PC-3 (cell line): ENCODE measurements around the gene SAMD14. TPM values are rescaled to one million over a fixed set of nuclear protein-coding genes. Genes with fewer than 3 reads are reported as not detected.

ENCODE experiments used
- ATAC-seq: fragments of 200-7000 bp; cut with Tn5 transposase; 2 replicates; pipeline ENCODE4 v1.9.1; 2020; ENCODE audit warnings: mild to moderate bottlenecking, moderate library complexity
- BruUV-seq: library from RNA; stranded (reverse); fragments of 400-500 nt; replicated peaks from 2 replicates; lab custom pipeline; 2021; lab: Mats Ljungman, UMichigan
- CTCF ChIA-PET: fragments of 300-600 bp; sonication (Branson Sonifier 250); formaldehyde crosslinking; loops from one replicate; lab custom pipeline; 2022; ENCODE audit warnings: antibody characterized with exemption; lab: Charles Lee
- POLR2A ChIA-PET: fragments of 300-600 bp; sonication (Branson Sonifier 250); formaldehyde crosslinking; loops from one replicate; lab custom pipeline; 2022; ENCODE audit warnings: antibody characterized with exemption; ENCODE audit not compliant: unreplicated experiment; lab: Charles Lee
- DNase-seq: peaks from one replicate; pipeline ENCODE4 v3.0.0-alpha.2; 2015
- H2AFZ ChIP-seq: fragments of 300-600 bp; sonication (generic); 2 replicates; pipeline ENCODE4 v1.6.0; 2016; ENCODE audit warnings: antibody characterized with exemption, low read length
- H3F3A ChIP-seq: fragments of 300-600 bp; sonication (generic); one replicate; pipeline ENCODE4 v1.6.0; 2017; ENCODE audit warnings: antibody characterized with exemption, low read length, control low read depth, mild to moderate bottlenecking; ENCODE audit not compliant: unreplicated experiment
- H3K27ac ChIP-seq: fragments of 300-600 bp; sonication (generic); 2 replicates; pipeline ENCODE4 v1.5.1; 2016; ENCODE audit warnings: mild to moderate bottlenecking, low read length
- H3K27me3 ChIP-seq: fragments of 300-600 bp; sonication (generic); 2 replicates; pipeline ENCODE4 v1.6.1; 2016; ENCODE audit warnings: low read length, mixed read lengths
- H3K36me3 ChIP-seq: fragments of 300-600 bp; sonication (generic); 2 replicates; pipeline ENCODE4 v1.6.1; 2016; ENCODE audit warnings: low read depth, mixed run types, low read length, mixed read lengths
- H3K4me1 ChIP-seq: fragments of 300-600 bp; sonication (generic); 2 replicates; pipeline ENCODE4 v1.5.1; 2016; ENCODE audit warnings: low read length; ENCODE audit not compliant: insufficient read depth
- H3K4me2 ChIP-seq: fragments of 300-600 bp; sonication (generic); 2 replicates; pipeline ENCODE4 v1.6.0; 2016; ENCODE audit warnings: low read length
- H3K4me3 ChIP-seq: fragments of 300-600 bp; sonication (generic); 2 replicates; pipeline ENCODE4 v1.5.1; 2016; ENCODE audit warnings: mild to moderate bottlenecking, low read length, mixed read lengths
- H3K79me2 ChIP-seq: fragments of 300-600 bp; sonication (generic); 2 replicates; pipeline ENCODE4 v1.6.1; 2017; ENCODE audit warnings: low read length, mixed read lengths
- H3K9ac ChIP-seq: fragments of 300-600 bp; sonication (generic); 2 replicates; pipeline ENCODE4 v1.6.0; 2016; ENCODE audit warnings: mild to moderate bottlenecking, low read length
- H3K9me2 ChIP-seq: fragments of 300-600 bp; sonication (generic); replicated peaks from 2 replicates; pipeline ENCODE4 v1.6.1; 2016; ENCODE audit warnings: mixed run types, low read length, mixed read lengths
- H3K9me3 ChIP-seq: fragments of 300-600 bp; sonication (generic); 2 replicates; pipeline ENCODE4 v1.6.1; 2016; ENCODE audit warnings: low read length, mixed read lengths
- H4K20me1 ChIP-seq: fragments of 300-600 bp; sonication (generic); 2 replicates; pipeline ENCODE4 v1.6.1; 2016; ENCODE audit warnings: low read length, mixed read lengths
- EZH2 ChIP-seq: fragments of 300-600 bp; sonication (generic); IDR thresholded peaks from one replicate; pipeline ENCODE4 v1.6.1; 2017; ENCODE audit warnings: antibody characterized with exemption, mild to moderate bottlenecking, low read length; ENCODE audit not compliant: unreplicated experiment
- EZH2phosphoT487 ChIP-seq: fragments of 300-600 bp; sonication (generic); IDR thresholded peaks from 2 replicates; pipeline ENCODE4 v1.6.1; 2018; ENCODE audit warnings: mild to moderate bottlenecking, antibody characterized with exemption, low read length, borderline replicate concordance
- intact Hi-C: fragments of 100-400 bp; cut with micrococcal nuclease; formaldehyde crosslinking; loops from 2 replicates; pipeline ENCODE4 v1.9.0; 2023
- total RNA-seq: library from RNA; depleted of rRNA; stranded (reverse); fragments of >200 nt; gene quantifications from 2 replicates; pipeline ENCODE4 v1.2.3, GENCODE V29; 2014
- TF ChIP-seq, protein P1 (sequence below): fragments of 300-600 bp; sonication (generic); conservative IDR thresholded peaks from 2 replicates; pipeline ENCODE4 v1.5.1; 2017; ENCODE audit warnings: antibody characterized with exemption, low read depth, mild to moderate bottlenecking, low read length

SAMD14 gene
- total RNA-seq, 1 experiment from 2014 or later = 0.11 TPM

DNA sequence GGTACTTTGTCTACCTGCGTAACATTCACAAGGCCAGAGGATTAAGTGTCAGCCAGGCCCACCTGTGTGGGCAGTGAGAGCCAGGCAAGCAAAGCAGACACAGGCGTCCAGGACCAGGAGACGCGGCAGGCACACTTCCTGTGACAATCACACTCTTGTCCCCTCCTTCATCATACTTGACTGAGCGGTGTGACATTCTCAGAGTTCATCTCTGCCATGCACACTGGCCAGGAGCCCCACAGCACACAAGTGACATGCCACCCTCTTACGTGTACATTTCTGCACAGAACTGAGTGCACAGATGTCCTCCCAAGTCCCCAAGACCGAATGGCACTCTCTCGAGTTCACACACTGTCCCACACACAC lies 11.8 kb upstream of the SAMD14 start:
- Histone ChIP-seq H3K27ac (no peak overlapping the region), H3K4me1 (peaks cover 3% of the 10 kb centered on the region; the same call in 1 of the 2 replicates), H3K9ac (no peak overlapping the region), H3K4me3 (no peak overlapping the region), H3K4me2 (no peak overlapping the region), H3K36me3 (peaks cover 73% of the 10 kb centered on the region), H3K79me2 (peaks cover 19% of the 10 kb centered on the region), H3K27me3 (no peaks in the 10 kb centered on the region), H3K9me3 (no peaks in the 10 kb centered on the region), H4K20me1 (peaks cover 22% of the 10 kb centered on the region; the same call in 1 of the 2 replicates), H2AFZ (no peak overlapping the region), H3F3A (no peaks in the 10 kb centered on the region), H3K9me2 (no peaks in the 10 kb centered on the region)
- ATAC-seq (no peak), DNase-seq (no peak)
- BruUV-seq = no TSS peak
- TF ChIP-seq, protein P1, sequence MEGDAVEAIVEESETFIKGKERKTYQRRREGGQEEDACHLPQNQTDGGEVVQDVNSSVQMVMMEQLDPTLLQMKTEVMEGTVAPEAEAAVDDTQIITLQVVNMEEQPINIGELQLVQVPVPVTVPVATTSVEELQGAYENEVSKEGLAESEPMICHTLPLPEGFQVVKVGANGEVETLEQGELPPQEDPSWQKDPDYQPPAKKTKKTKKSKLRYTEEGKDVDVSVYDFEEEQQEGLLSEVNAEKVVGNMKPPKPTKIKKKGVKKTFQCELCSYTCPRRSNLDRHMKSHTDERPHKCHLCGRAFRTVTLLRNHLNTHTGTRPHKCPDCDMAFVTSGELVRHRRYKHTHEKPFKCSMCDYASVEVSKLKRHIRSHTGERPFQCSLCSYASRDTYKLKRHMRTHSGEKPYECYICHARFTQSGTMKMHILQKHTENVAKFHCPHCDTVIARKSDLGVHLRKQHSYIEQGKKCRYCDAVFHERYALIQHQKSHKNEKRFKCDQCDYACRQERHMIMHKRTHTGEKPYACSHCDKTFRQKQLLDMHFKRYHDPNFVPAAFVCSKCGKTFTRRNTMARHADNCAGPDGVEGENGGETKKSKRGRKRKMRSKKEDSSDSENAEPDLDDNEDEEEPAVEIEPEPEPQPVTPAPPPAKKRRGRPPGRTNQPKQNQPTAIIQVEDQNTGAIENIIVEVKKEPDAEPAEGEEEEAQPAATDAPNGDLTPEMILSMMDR = no peak
- no peak for TF ChIP-seq EZH2phosphoT487
- TF ChIP-seq EZH2 = no peak
- CTCF ChIA-PET = no interaction called here
- intact Hi-C loops = no loop called here
- POLR2A ChIA-PET = no interaction called here

DNA sequence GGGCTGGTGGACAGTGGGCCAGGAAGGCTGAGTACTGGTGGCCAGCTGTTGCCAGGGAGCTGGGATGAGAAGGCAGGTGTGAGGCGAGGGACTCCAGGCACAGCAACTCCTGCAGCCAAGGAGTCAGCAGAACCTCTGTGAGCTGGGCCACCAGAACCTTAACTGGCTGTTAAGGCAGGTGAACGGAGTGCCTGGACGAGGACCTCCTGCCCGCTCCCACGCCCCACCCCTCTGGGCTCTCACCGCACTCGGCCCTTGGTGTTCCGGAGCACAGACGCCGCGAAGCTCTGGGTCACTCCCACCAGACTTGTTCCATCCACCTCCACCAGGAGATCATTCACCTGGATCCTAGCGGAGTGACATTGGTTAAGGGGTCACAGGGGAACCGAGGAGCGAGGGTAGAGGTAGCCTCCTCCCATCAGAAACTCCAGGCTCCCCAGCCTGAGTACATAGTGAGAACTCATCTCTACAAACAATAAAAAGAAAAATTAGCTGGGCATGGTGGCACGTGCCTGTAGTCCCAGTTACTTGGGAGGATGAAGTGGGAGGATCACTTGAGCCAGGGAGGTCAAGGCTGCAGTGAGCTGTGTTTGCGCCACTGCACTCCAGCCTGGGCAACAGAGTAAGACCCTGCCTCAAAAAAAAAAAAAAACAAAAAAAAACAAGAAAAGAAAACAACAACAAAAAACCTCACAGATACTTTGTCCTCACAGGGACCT lies 11.2 kb upstream of the SAMD14 start:
- peaks cover 76% of the 10 kb centered on the region for H3K36me3 ChIP-seq
- no peaks in the 10 kb centered on the region for H3K9me3 ChIP-seq

More for the DNA sequence above, 11.2 kb upstream of the SAMD14 start:
- Histone ChIP-seq H3K9me2 (no peaks in the 10 kb centered on the region), H3K4me1 (no peaks in the 10 kb centered on the region), H4K20me1 (peaks cover 17% of the 10 kb centered on the region; the same call in 1 of the 2 replicates), H3F3A (no peaks in the 10 kb centered on the region), H3K27me3 (no peaks in the 10 kb centered on the region), H3K4me3 (no peak overlapping the region), H3K27ac (no peak overlapping the region), H3K79me2 (peaks cover 14% of the 10 kb centered on the region), H2AFZ (no peak overlapping the region), H3K9ac (no peak overlapping the region), H3K4me2 (no peak overlapping the region)
- BruUV-seq = no TSS peak
- TF ChIP-seq EZH2 = no peak
- no peak for TF ChIP-seq EZH2phosphoT487
- TF ChIP-seq, protein P1 = no peak
- no peak for DNase-seq
- CTCF ChIA-PET = no interaction called here
- POLR2A ChIA-PET = interaction anchor here (0.5 kb wide), 1 partner anchor 49 kb away, joined by 24 read pairs; no protein-coding TSS in a partner anchor
- intact Hi-C loops = no loop called here
- ATAC-seq = no peak
